Activated naive CD8-positive, alpha-beta T cell treated with anti-CD3 and anti-CD28 coated beads, Interleukin-2, amount 10 ng/mL, durations not matched to agents 7 days and 5 days (primary cell): ENCODE results near the gene HTT-AS. TPM values are rescaled to one million over a fixed set of nuclear protein-coding genes. Genes with fewer than 3 reads are reported as not detected.

ENCODE experiments used
- ATAC-seq: fragments of 150-1000 bp; cut with Tn5 transposase; one replicate; pipeline ENCODE4 v1.10.0; 2021; ENCODE audit warnings: low read depth, moderate library complexity
- POLR2A ChIA-PET: fragments of 350-600 bp; sonication (Branson Sonifier 250); formaldehyde crosslinking; loops from one replicate; lab custom pipeline; 2021; ENCODE audit warnings: antibody characterized with exemption; lab: Charles Lee
- DNase-seq: peaks from one replicate; pipeline ENCODE4 v3.0.0; 2021
- H3K27ac Mint-ChIP-seq: one replicate; pipeline ENCODE4 v1.8.0; 2022; ENCODE audit warnings: mild to moderate bottlenecking, mixed read lengths
- H3K27me3 Mint-ChIP-seq: one replicate; pipeline ENCODE4 v1.8.0; 2022; ENCODE audit warnings: mild to moderate bottlenecking, moderate library complexity, mixed read lengths
- H3K36me3 Mint-ChIP-seq: one replicate; pipeline ENCODE4 v1.8.0; 2021; ENCODE audit warnings: mild to moderate bottlenecking, mixed read lengths
- H3K4me1 Mint-ChIP-seq: one replicate; pipeline ENCODE4 v1.8.0; 2021; ENCODE audit warnings: mixed read lengths
- H3K4me3 Mint-ChIP-seq: one replicate; pipeline ENCODE4 v1.8.0; 2022; ENCODE audit warnings: mild to moderate bottlenecking, moderate library complexity, mixed read lengths
- H3K9me3 Mint-ChIP-seq: one replicate; pipeline ENCODE4 v1.8.0; 2021; ENCODE audit warnings: mixed read lengths
- total RNA-seq, 2 experiments: library from RNA; stranded (reverse); gene quantifications; one replicate each; pipeline ENCODE4 v1.2.3, GENCODE V29; 2021

The HTT-AS gene
- total RNA-seq, 2 experiments from 2014 or later: not detected

DNA sequence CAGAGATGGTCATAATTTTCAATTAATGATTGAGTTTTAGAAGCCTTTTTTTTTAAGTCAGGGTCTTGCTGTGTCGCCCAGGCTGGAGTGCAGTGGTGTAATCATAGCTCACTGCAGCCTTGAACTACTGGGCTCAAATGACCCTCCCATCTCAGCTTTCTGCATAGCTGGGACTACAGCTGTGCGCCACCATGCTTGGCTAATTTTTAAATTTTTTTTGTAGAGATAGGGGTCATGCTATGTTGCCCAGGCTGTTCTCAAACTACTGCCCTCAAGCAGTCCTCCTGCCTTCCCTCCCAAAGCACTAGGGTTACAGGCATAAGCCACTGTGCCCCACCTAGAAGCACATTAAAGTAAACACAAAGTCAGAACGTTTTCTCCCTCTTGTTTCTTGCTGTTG is 51.7 kb downstream of the HTT-AS start:
- DNase-seq: no peak
- Mint-ChIP-seq H3K27me3 (peaks cover 15% of the 10 kb centered on the region), H3K4me3 (no peak overlapping the region), H3K9me3 (peaks cover 4% of the 10 kb centered on the region), H3K27ac (no peak overlapping the region), H3K4me1 (no peaks in the 10 kb centered on the region), H3K36me3 (no peaks in the 10 kb centered on the region)
- POLR2A ChIA-PET: no interaction called here
- no peak for ATAC-seq

DNA sequence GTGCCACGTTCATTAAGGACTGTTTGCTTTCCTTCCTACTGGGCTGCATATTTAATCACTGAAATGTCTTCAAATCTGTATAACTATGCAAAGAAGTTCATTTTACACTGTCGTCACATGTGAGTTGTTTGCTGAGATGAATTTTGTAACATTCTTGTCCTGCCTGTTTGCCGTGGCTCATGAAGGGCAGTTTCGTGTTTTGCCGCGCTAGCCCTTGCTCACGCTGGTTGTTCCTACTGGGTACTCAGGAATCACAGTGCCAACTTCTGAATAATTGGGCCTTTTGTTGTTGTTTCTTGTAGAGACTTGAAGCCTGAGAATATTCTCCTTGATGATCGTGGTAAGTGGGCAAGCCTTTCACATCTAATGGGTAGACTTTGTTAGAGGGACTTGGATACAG is 52.2 kb downstream of the HTT-AS start:
- POLR2A ChIA-PET: no interaction called here
- H3K4me1 Mint-ChIP-seq: no peaks in the 10 kb centered on the region
- peaks cover 4% of the 10 kb centered on the region for H3K9me3 Mint-ChIP-seq
- no peaks in the 10 kb centered on the region for H3K36me3 Mint-ChIP-seq
- H3K27ac Mint-ChIP-seq: no peak overlapping the region
- no peak overlapping the region for H3K4me3 Mint-ChIP-seq
- DNase-seq: no peak
- H3K27me3 Mint-ChIP-seq: peaks cover 15% of the 10 kb centered on the region
- no peak for ATAC-seq

DNA sequence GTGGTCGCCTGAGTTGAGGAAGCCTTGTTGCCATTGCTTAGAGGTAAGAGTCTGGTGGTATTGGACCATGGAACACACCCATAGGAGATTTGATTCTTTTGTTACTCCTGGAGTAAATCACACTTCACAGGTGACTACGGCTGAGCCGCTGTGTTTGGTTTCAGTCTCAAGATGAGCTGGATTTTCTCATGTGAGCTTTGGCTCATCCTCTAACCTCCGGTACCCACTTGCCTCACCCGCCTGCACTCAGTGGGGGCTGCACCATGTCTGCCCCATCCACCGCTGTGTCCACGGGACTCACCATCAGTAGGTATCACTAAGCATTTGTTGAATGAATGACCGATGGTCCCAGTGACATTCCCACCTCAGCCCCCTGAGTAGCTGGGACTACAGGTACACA is 52.7 kb downstream of the HTT-AS start:
- no peak for DNase-seq
- no peak overlapping the region for H3K4me3 Mint-ChIP-seq
- H3K4me1 Mint-ChIP-seq: no peaks in the 10 kb centered on the region
- H3K27ac Mint-ChIP-seq: no peak overlapping the region
- POLR2A ChIA-PET: no interaction called here
- H3K9me3 Mint-ChIP-seq: peaks cover 4% of the 10 kb centered on the region
- H3K27me3 Mint-ChIP-seq: peaks cover 15% of the 10 kb centered on the region
- no peak for ATAC-seq
- no peaks in the 10 kb centered on the region for H3K36me3 Mint-ChIP-seq

DNA sequence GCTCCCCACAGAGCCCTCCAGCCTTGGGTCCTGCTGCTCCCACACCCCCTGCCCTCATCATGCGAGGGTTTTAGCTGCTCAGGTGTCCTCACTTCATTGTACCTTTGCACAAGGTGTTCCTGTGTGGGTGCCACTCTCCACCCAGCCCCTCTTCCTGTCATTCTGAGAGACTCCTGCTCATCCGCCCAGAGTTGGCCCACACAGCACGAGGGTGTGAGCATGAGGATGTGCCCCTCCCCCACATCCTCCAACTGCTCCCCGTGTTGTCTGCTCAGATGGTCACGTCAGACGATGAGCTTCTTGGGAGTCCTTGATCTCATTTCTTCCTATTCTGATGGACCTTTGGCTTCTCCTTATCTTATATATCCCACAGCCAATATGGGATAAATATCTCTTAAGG is 53.2 kb downstream of the HTT-AS start:
- Mint-ChIP-seq H3K36me3 (no peaks in the 10 kb centered on the region), H3K4me3 (no peak overlapping the region), H3K4me1 (no peaks in the 10 kb centered on the region), H3K9me3 (peaks cover 4% of the 10 kb centered on the region), H3K27me3 (peaks cover 12% of the 10 kb centered on the region), H3K27ac (no peak overlapping the region)
- no peak for ATAC-seq
- POLR2A ChIA-PET: no interaction called here
- DNase-seq: no peak

DNA sequence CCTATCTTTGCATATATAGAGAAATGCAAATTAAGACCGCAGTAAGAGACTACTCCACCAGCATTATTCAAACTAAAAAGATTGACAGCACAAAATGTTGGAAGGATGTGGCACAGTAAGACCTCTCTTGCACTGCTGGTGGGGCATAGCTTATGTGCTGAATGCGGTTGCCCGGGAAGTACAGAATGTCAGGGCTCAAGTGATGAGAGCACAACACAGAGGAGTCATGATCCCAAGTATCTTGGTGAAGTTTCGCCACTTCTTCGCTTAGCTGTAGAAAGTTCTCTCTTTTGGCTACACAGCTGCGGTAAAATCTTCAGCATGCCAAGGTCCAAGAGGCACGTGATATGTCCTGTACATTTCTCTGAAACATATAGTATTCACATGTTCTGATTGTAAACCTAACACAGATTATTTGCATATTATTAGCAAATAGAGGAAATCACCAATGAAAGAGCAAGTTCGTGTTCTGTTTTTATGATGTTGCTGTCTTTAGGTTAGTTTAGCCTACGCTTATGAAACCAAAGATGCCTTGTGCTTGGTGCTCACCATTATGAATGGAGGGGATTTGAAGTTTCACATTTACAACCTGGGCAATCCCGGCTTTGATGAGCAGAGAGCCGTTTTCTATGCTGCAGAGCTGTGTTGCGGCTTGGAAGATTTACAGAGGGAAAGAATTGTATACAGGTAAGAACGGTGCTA is 55.0 kb downstream of the HTT-AS start:
- peaks cover 4% of the 10 kb centered on the region for H3K9me3 Mint-ChIP-seq
- no peaks in the 10 kb centered on the region for H3K4me1 Mint-ChIP-seq
- DNase-seq: no peak
- H3K36me3 Mint-ChIP-seq: no peaks in the 10 kb centered on the region
- H3K27me3 Mint-ChIP-seq: peaks cover 12% of the 10 kb centered on the region
- no peak for ATAC-seq
- no peak overlapping the region for H3K4me3 Mint-ChIP-seq
- H3K27ac Mint-ChIP-seq: no peak overlapping the region
- POLR2A ChIA-PET: no interaction called here

DNA sequence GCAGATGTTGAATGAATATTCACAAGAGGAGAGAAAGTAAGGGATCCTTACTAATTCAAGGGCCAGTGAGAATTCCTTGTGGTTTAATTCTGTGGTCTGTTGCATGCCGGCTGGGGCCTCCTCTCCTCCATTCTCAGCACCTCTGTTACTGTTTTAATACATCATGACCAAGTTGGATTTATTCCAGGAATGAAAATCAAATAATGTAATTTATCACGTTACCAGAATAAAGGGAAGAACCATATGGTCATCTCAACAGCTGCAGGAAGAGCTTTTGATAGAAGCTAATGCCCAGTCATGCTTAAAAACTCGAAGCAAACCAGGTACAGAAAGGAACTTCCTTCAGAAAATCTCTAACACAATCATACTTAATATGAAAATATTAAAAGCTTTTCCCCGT is 56.8 kb downstream of the HTT-AS start:
- no peaks in the 10 kb centered on the region for H3K9me3 Mint-ChIP-seq
- H3K36me3 Mint-ChIP-seq: no peaks in the 10 kb centered on the region
- POLR2A ChIA-PET: no interaction called here
- no peak for ATAC-seq
- no peak overlapping the region for H3K4me3 Mint-ChIP-seq
- no peak overlapping the region for H3K27ac Mint-ChIP-seq
- H3K4me1 Mint-ChIP-seq: no peaks in the 10 kb centered on the region
- no peak for DNase-seq
- peaks cover 7% of the 10 kb centered on the region for H3K27me3 Mint-ChIP-seq

DNA sequence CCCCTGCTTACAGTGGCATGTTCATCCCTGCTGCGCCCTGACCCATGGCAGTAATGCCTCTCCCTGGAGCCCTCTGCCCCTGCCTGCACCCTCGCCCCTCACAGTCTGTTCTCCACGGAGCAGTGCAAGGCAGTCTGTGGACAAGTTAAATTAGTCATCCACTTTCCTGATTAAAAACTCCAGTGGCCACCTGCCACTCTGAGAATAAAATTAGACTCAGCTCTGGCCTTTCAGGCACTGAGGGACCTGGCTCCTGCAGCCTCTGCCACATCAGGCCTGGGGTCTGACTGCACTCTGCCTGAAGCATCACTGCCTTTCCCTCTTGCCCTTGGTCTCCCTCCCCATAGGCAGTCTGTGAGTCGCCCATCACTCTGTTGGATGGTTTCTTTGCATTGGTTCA is 57.4 kb downstream of the HTT-AS start:
- H3K27ac Mint-ChIP-seq: no peak overlapping the region
- H3K9me3 Mint-ChIP-seq: no peaks in the 10 kb centered on the region
- H3K27me3 Mint-ChIP-seq: peaks cover 4% of the 10 kb centered on the region
- H3K36me3 Mint-ChIP-seq: no peaks in the 10 kb centered on the region
- H3K4me1 Mint-ChIP-seq: no peaks in the 10 kb centered on the region
- ATAC-seq: no peak
- H3K4me3 Mint-ChIP-seq: no peak overlapping the region
- no peak for DNase-seq
- POLR2A ChIA-PET: no interaction called here

DNA sequence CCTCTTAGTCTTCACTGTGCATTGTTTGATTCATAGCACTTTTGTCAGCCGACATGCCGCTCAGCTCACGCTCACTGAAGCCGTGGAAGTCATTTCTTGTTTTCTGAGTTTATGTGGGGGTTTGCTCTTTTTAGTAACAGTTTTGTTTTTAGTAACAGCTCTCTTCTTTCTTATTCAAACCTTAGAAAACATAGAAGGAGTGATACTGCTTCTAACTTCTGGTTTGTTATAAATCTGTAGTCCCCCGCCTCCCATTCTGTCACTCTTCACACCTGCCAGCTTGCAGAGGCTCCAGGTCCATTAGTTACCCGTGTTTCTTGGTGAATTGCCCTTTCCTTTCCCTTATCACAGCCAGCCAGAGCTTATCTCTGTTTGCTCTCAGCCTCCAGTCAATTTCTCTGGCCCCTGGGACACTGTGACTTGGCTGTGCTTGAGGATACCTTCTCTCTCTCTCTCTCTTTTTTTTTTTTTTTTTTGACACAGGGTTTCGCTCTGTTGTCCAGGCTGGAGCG is 60.4 kb downstream of the HTT-AS start:
- H3K27ac Mint-ChIP-seq: no peak overlapping the region
- peaks cover 4% of the 10 kb centered on the region for H3K27me3 Mint-ChIP-seq
- no peaks in the 10 kb centered on the region for H3K36me3 Mint-ChIP-seq
- POLR2A ChIA-PET: no interaction called here
- no peaks in the 10 kb centered on the region for H3K9me3 Mint-ChIP-seq
- H3K4me3 Mint-ChIP-seq: no peak overlapping the region
- DNase-seq (no peak), ATAC-seq (no peak)
- no peaks in the 10 kb centered on the region for H3K4me1 Mint-ChIP-seq

Other genes with a start within 250 kb of the HTT-AS start
- gene ADD1, start 230.7 kb downstream of the HTT-AS start, total RNA-seq: 100 to 1,000 TPM; 261 to 276 TPM
- gene NOP14, start 111.1 kb downstream of the HTT-AS start, total RNA-seq: 10 to 100 TPM; 36.8 to 40.3 TPM
- gene GRK4, start 111.0 kb downstream of the HTT-AS start, total RNA-seq: 1 to 10 TPM; 2.4 to 3.4 TPM
- 10 to 100 TPM; 64.8 to 65.8 TPM for gene HTT, start 143 bp upstream of the HTT-AS start, total RNA-seq
- 1 to 10 TPM; 1.3 to 1.4 TPM for gene MSANTD1, start 174.6 kb upstream of the HTT-AS start, total RNA-seq
- gene RGS12, start 218.5 kb upstream of the HTT-AS start, total RNA-seq: 1 to 10 TPM; 5.0 to 5.3 TPM